BLaER1 treated with 17β-estradiol and CSF1 and Interleukin-3, amounts not matched to agents 10 nM and 100 nM (cell line): Measurements from ENCODE around the gene APELA.
"Not testable (repeated sequence)": the region's sequence is repeated elsewhere in the genome, so short reads cannot be mapped to it uniquely, and the experiment has no call there.

ENCODE experiments used
- H3K27ac ChIP-seq, 11 experiments: shearing (Covaris generic); formaldehyde crosslinking; 2 replicates each; pipeline ENCODE4 v1.8.1; 2022
- H3K27me3 ChIP-seq, 11 experiments: shearing (Covaris generic); formaldehyde crosslinking; 2 replicates each; pipeline ENCODE4 v1.8.1; 2022
- H3K36me3 ChIP-seq, 11 experiments: shearing (Covaris generic); formaldehyde crosslinking; 2 replicates each; pipeline ENCODE4 v1.8.1; 2022
- H3K4me1 ChIP-seq, 10 experiments: shearing (Covaris generic); formaldehyde crosslinking; 2 replicates each; pipeline ENCODE4 v1.8.1; 2022
- H3K4me2 ChIP-seq, 11 experiments: shearing (Covaris generic); formaldehyde crosslinking; 2 replicates each; pipeline ENCODE4 v1.8.1; 2022
- H3K4me3 ChIP-seq, 10 experiments: shearing (Covaris generic); formaldehyde crosslinking; 2 replicates each; pipeline ENCODE4 v1.8.1; 2022
- H3K9ac ChIP-seq, 11 experiments: shearing (Covaris generic); formaldehyde crosslinking; 2 replicates each; pipeline ENCODE4 v1.8.1; 2022
- H3K9me3 ChIP-seq, 11 experiments: shearing (Covaris generic); formaldehyde crosslinking; replicated peaks in 1 of 11; 2 replicates each; pipeline ENCODE4 v1.8.1; 2022
- H4K20me1 ChIP-seq, 11 experiments: shearing (Covaris generic); formaldehyde crosslinking; 2 replicates each; pipeline ENCODE4 v1.8.1; 2022
- Cebpa-rat ChIP-seq, 11 experiments: shearing (Covaris generic); IDR thresholded peaks; 2 replicates each; pipeline ENCODE4 v1.8.1; 2022

Gene APELA

GRCh38 chr4:164906368-164906767, 29.4 kb downstream of the APELA start:
- no peaks in the 10 kb centered on the region for H3K36me3 ChIP-seq
- no peaks in the 10 kb centered on the region for H4K20me1 ChIP-seq
- TF ChIP-seq Cebpa-rat (IDR thresholded peaks at IDR 0.05), result no peak
- no peak overlapping the region for H3K4me2 ChIP-seq
- peaks cover 0 to 4% (median 0%) of the 10 kb centered on the region in 10 experiments; a peak in 1 of 20 replicates for H3K4me1 ChIP-seq
- no peak overlapping the region for H3K9ac ChIP-seq
- peaks cover 0 to 5% (median 0%) of the 10 kb centered on the region in 11 experiments; a peak in 4 of 22 replicates for H3K9me3 ChIP-seq
- H3K4me3 ChIP-seq, result no peak overlapping the region
- no peak overlapping the region for H3K27ac ChIP-seq
- no peaks in the 10 kb centered on the region for H3K27me3 ChIP-seq

DNA sequence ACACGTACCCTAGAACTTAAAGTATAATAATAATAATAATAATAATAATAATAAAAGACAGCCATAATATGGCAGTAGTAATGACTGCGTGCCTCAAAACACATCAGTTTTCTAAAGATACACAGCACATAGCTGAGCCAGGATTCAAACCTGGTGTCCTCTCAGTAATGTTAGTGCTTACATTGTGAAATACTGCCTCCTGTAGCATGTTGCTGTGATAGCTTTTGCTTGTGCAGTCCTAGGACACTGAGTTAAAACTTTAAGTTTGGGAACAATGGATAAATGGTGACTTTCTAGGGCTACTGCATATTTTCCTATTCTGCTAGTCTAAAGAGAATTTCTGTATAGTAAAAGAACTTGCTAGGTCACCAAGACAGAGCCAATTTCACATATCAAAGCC, 36.5 kb downstream of the APELA start:
- not testable (repeated sequence) for H3K9ac ChIP-seq, H3K27me3 ChIP-seq, H3K4me3 ChIP-seq

DNA sequence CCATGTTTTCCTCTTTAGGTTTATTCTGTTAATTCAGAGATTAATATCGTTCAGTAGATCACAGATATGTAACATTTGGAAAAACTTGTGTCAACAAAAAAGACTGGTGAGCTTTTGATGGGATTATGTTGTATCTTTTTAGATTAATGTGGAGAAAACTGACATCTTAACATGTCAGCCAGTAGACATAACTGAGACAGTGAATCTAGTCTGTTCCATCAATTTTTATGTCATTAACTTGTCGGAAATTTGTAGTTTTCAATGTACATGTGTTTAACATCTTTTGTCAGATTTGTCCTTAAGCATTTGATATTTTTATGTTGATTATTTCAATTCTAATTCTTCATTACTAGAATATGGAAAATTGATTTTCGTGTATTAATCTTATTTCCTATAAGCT, 42.0 kb downstream of the APELA start:
- TF ChIP-seq Cebpa-rat (IDR thresholded peaks at IDR 0.05), result no peak
- no peak overlapping the region for H3K27ac ChIP-seq
- no peaks in the 10 kb centered on the region for H3K4me1 ChIP-seq
- H3K36me3 ChIP-seq, result no peaks in the 10 kb centered on the region
- H3K4me3 ChIP-seq, result no peak overlapping the region
- H3K9me3 ChIP-seq, result peaks cover 0 to 7% (median 0%) of the 10 kb centered on the region in 11 experiments; a peak in 2 of 22 replicates
- no peak overlapping the region for H3K4me2 ChIP-seq
- H3K9ac ChIP-seq, result no peak overlapping the region
- no peaks in the 10 kb centered on the region for H4K20me1 ChIP-seq
- H3K27me3 ChIP-seq, result no peaks in the 10 kb centered on the region

More for the DNA sequence above, 36.5 kb downstream of the APELA start:
- not testable (repeated sequence) for H3K9me3 ChIP-seq, H3K4me2 ChIP-seq, H4K20me1 ChIP-seq, H3K27ac ChIP-seq, H3K36me3 ChIP-seq, H3K4me1 ChIP-seq

- TF ChIP-seq Cebpa-rat (IDR thresholded peaks at IDR 0.05), result no peak
- H3K4me3 ChIP-seq, result no peak overlapping the region
These were observed 47.8 kb downstream of the APELA start for GRCh38 chr4:164924670-164925238.

GRCh38 chr4:164926301-164926700, 49.3 kb downstream of the APELA start:
- H3K9ac ChIP-seq, result no peak overlapping the region
- TF ChIP-seq Cebpa-rat (IDR thresholded peaks at IDR 0.05), result no peak
- H3K4me2 ChIP-seq, result no peak overlapping the region
- H4K20me1 ChIP-seq, result no peaks in the 10 kb centered on the region
- H3K27ac ChIP-seq, result no peak overlapping the region
- H3K27me3 ChIP-seq, result no peaks in the 10 kb centered on the region
- H3K9me3 ChIP-seq, result peaks cover 0 to 15% (median 7%) of the 10 kb centered on the region in 11 experiments; a peak in 8 of 22 replicates
- no peaks in the 10 kb centered on the region for H3K4me1 ChIP-seq
- H3K36me3 ChIP-seq, result no peaks in the 10 kb centered on the region
- H3K4me3 ChIP-seq, result no peak overlapping the region

More at GRCh38 chr4:164924670-164925238, 47.8 kb downstream of the APELA start:
- no peaks in the 10 kb centered on the region for H4K20me1 ChIP-seq
- H3K4me2 ChIP-seq, result no peak overlapping the region
- no peak overlapping the region for H3K9ac ChIP-seq
- no peaks in the 10 kb centered on the region for H3K27me3 ChIP-seq
- no peak overlapping the region for H3K27ac ChIP-seq
- peaks cover 0 to 12% (median 5%) of the 10 kb centered on the region in 11 experiments; a peak in 8 of 22 replicates for H3K9me3 ChIP-seq
- H3K36me3 ChIP-seq, result no peaks in the 10 kb centered on the region
- no peaks in the 10 kb centered on the region for H3K4me1 ChIP-seq

DNA sequence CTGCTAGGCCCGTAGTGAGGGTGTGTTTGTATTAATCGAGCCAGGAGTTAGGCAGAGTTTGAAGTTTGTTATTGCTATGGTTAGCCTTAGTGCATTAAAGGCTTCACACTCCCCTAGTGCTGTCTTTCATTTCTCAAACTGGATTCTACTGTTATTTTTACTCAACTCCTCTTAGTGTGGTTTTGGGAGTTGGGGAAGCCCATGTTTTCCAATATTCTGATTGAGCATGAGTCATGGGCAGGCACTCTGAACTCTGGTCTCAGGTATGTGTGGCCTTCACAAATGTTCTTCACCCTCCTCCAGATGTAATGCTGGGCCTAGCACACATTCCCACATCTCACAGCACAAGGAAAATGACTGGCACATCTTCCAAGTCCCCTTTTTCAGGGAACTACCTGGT, 50.1 kb downstream of the APELA start:
- H3K27me3 ChIP-seq, H3K36me3 ChIP-seq, H3K9ac ChIP-seq, H4K20me1 ChIP-seq, H3K4me3 ChIP-seq, H3K4me2 ChIP-seq, H3K27ac ChIP-seq, H3K4me1 ChIP-seq: not testable (repeated sequence)
- H3K9me3 ChIP-seq, result peaks cover 0 to 15% (median 7%) of the 10 kb centered on the region in 11 experiments; a peak in 8 of 22 replicates

DNA sequence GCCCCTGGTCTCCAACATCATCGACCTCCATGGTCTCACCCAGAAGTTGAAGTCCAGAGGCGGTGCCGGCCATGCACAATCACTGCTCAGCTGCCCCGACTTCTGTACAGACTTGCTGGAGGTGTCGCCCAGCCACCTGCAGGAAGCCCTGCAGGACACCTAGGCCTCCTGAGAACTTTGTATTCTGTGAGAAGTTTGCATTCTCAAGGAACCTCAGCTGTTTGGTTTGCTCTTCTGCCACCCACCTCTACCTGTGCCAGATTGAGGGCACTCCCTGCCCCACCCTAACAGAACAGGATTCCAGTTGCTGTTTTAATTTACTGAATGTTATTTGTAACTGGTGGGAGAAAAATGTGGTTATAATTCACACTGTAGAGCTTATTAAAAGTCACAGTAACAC, 53.7 kb downstream of the APELA start:
- Histone ChIP-seq H3K4me1 (peaks cover 0 to 5% (median 3%) of the 10 kb centered on the region in 10 experiments; a peak in 12 of 20 replicates), H3K9me3 (peaks cover 0 to 15% (median 7%) of the 10 kb centered on the region in 11 experiments; a peak in 7 of 22 replicates), H3K4me2 (no peak overlapping the region), H3K9ac (no peak overlapping the region), H3K36me3 (no peaks in the 10 kb centered on the region), H3K4me3 (no peak overlapping the region), H4K20me1 (no peaks in the 10 kb centered on the region), H3K27me3 (no peaks in the 10 kb centered on the region), H3K27ac (no peak overlapping the region)
- no peak for TF ChIP-seq Cebpa-rat (IDR thresholded peaks at IDR 0.05)

GRCh38 chr4:164931551-164932324, 54.8 kb downstream of the APELA start:
- no peak for TF ChIP-seq Cebpa-rat (IDR thresholded peaks at IDR 0.05)
- Histone ChIP-seq H3K9ac (no peak overlapping the region), H3K4me2 (no peak overlapping the region), H3K36me3 (no peaks in the 10 kb centered on the region), H3K27ac (no peak overlapping the region), H3K4me1 (peaks cover 0 to 12% (median 11%) of the 10 kb centered on the region in 10 experiments; a peak in 12 of 20 replicates), H3K27me3 (no peaks in the 10 kb centered on the region), H4K20me1 (no peaks in the 10 kb centered on the region), H3K9me3 (peaks cover 0 to 15% (median 7%) of the 10 kb centered on the region in 11 experiments; a peak in 7 of 22 replicates), H3K4me3 (no peak overlapping the region)

- Histone ChIP-seq H3K9ac (no peak overlapping the region), H3K4me1 (peaks cover 0 to 12% (median 11%) of the 10 kb centered on the region in 10 experiments; a peak in 12 of 20 replicates), H3K4me2 (no peak overlapping the region), H3K27ac (no peak overlapping the region), H3K36me3 (no peaks in the 10 kb centered on the region), H3K27me3 (no peaks in the 10 kb centered on the region), H4K20me1 (no peaks in the 10 kb centered on the region), H3K4me3 (no peak overlapping the region), H3K9me3 (peaks cover 0 to 15% (median 7%) of the 10 kb centered on the region in 11 experiments; a peak in 7 of 22 replicates)
- TF ChIP-seq Cebpa-rat (IDR thresholded peaks at IDR 0.05), result no peak
These were observed 56.3 kb downstream of the APELA start for GRCh38 chr4:164933244-164933643.
